Astrocyte (in vitro differentiated cells and primary cell): Measurements from ENCODE around the gene METTL21C. TPM values are rescaled to one million over a fixed set of nuclear protein-coding genes. Genes with fewer than 3 reads are reported as not detected.

Experiments used
- DNase-seq: peaks from one replicate; pipeline ENCODE4 v3.0.0-alpha.2; 2010; ENCODE audit warnings: low read depth
- FAIRE-seq: peaks from 2 replicates; lab custom pipeline; 2011; peaks lifted over from hg19 to GRCh38; lab: Jason Lieb, UNC
- H2AFZ ChIP-seq: 2 replicates; pipeline ENCODE4 v1.6.0; 2012; ENCODE audit warnings: low read depth, low read length, inconsistent platforms
- H3K27ac ChIP-seq: 2 replicates; pipeline ENCODE4 v1.5.1; 2011; ENCODE audit warnings: low read depth, low read length, inconsistent platforms
- H3K27me3 ChIP-seq: 2 replicates; pipeline ENCODE4 v1.6.0; 2011; ENCODE audit warnings: low read length, inconsistent platforms; ENCODE audit not compliant: insufficient read depth
- H3K36me3 ChIP-seq: 2 replicates; pipeline ENCODE4 v1.5.1; 2011; ENCODE audit warnings: low read length, inconsistent platforms; ENCODE audit not compliant: insufficient read depth
- H3K4me1 ChIP-seq: 2 replicates; pipeline ENCODE4 v1.5.1; 2011; ENCODE audit warnings: low read length, inconsistent platforms; ENCODE audit not compliant: insufficient read depth
- H3K4me2 ChIP-seq: 2 replicates; pipeline ENCODE4 v1.6.0; 2012; ENCODE audit warnings: low read length, inconsistent platforms
- H3K4me3 ChIP-seq: 2 replicates; pipeline ENCODE4 v1.5.1; 2011; ENCODE audit warnings: low read depth, mild to moderate bottlenecking, low read length, inconsistent platforms; ENCODE audit not compliant: insufficient read depth
- H3K79me2 ChIP-seq: 2 replicates; pipeline ENCODE4 v1.6.0; 2012; ENCODE audit warnings: mild to moderate bottlenecking, low read length, inconsistent platforms; ENCODE audit not compliant: insufficient read depth
- H3K9ac ChIP-seq: 2 replicates; pipeline ENCODE4 v1.6.0; 2012; ENCODE audit warnings: mild to moderate bottlenecking, low read length, inconsistent platforms
- H3K9me3 ChIP-seq: 2 replicates; pipeline ENCODE4 v1.5.1; 2012; ENCODE audit warnings: low read depth, mild to moderate bottlenecking, low read length, inconsistent platforms; ENCODE audit not compliant: insufficient read depth
- H4K20me1 ChIP-seq: 2 replicates; pipeline ENCODE4 v1.6.0; 2012; ENCODE audit warnings: low read length, inconsistent platforms; ENCODE audit not compliant: insufficient read depth
- H3K27ac Mint-ChIP-seq: one replicate; pipeline ENCODE4 v1.8.0; 2021; ENCODE audit warnings: mild to moderate bottlenecking, mixed read lengths; ENCODE audit not compliant: unreplicated experiment
- H3K27me3 Mint-ChIP-seq: one replicate; pipeline ENCODE4 v1.8.0; 2021; ENCODE audit warnings: low read depth, mixed read lengths; ENCODE audit not compliant: unreplicated experiment
- H3K36me3 Mint-ChIP-seq: one replicate; pipeline ENCODE4 v1.8.0; 2021; ENCODE audit warnings: low read depth, mixed read lengths; ENCODE audit not compliant: unreplicated experiment
- H3K4me1 Mint-ChIP-seq: one replicate; pipeline ENCODE4 v1.8.0; 2021; ENCODE audit warnings: low read depth, mixed read lengths; ENCODE audit not compliant: unreplicated experiment
- H3K4me3 Mint-ChIP-seq: one replicate; pipeline ENCODE4 v1.8.0; 2021; ENCODE audit warnings: mild to moderate bottlenecking, moderate library complexity, mixed read lengths; ENCODE audit not compliant: unreplicated experiment
- H3K9me3 Mint-ChIP-seq: one replicate; pipeline ENCODE4 v1.8.0; 2021; ENCODE audit warnings: mild to moderate bottlenecking, mixed read lengths; ENCODE audit not compliant: unreplicated experiment
- CTCF ChIP-seq: IDR thresholded peaks from 2 replicates; pipeline ENCODE4 v1.5.1; 2011; ENCODE audit warnings: low read depth, mild to moderate bottlenecking, inconsistent platforms, low read length, moderate library complexity; ENCODE audit not compliant: insufficient read depth
- EZH2 ChIP-seq: IDR thresholded peaks from 2 replicates; pipeline ENCODE4 v1.6.1; 2012; ENCODE audit warnings: mild to moderate bottlenecking, low read length, inconsistent platforms; ENCODE audit not compliant: insufficient read depth
- total RNA-seq: library from RNA; stranded (reverse); gene quantifications from 2 replicates; pipeline ENCODE4 v1.2.1, GENCODE V29; 2021

Gene METTL21C
- total RNA-seq, 1 donor from 2014 or later = not detected

GRCh38 chr13:102697929-102698648 lies 3.2 kb upstream of the METTL21C start:
- FAIRE-seq (no peak), DNase-seq (no peak)
- Histone ChIP-seq H3K27me3 (peaks cover 3% of the 10 kb centered on the region), H3K4me1 (peaks cover 3% of the 10 kb centered on the region), H3K9ac (no peak overlapping the region), H2AFZ (no peak overlapping the region), H3K27ac (no peak overlapping the region), H3K4me3 (no peak overlapping the region), H3K9me3 (no peaks in the 10 kb centered on the region), H3K79me2 (no peaks in the 10 kb centered on the region), H3K36me3 (no peaks in the 10 kb centered on the region), H4K20me1 (no peaks in the 10 kb centered on the region), H3K4me2 (no peak overlapping the region)
- Mint-ChIP-seq H3K27ac (no peak overlapping the region), H3K4me3 (no peak overlapping the region), H3K36me3 (no peaks in the 10 kb centered on the region), H3K9me3 (no peaks in the 10 kb centered on the region), H3K4me1 (peaks cover 7% of the 10 kb centered on the region), H3K27me3 (peaks cover 8% of the 10 kb centered on the region)
- TF ChIP-seq EZH2 = no peak
- no peak for TF ChIP-seq CTCF

- Mint-ChIP-seq H3K4me3 (no peak overlapping the region), H3K4me1 (peaks cover 7% of the 10 kb centered on the region), H3K9me3 (no peaks in the 10 kb centered on the region), H3K27me3 (peaks cover 8% of the 10 kb centered on the region), H3K27ac (no peak overlapping the region), H3K36me3 (no peaks in the 10 kb centered on the region)
- TF ChIP-seq EZH2 = no peak
- no peak for TF ChIP-seq CTCF
- Histone ChIP-seq H3K4me3 (no peak overlapping the region), H3K36me3 (no peaks in the 10 kb centered on the region), H4K20me1 (no peaks in the 10 kb centered on the region), H3K79me2 (no peaks in the 10 kb centered on the region), H3K27ac (no peak overlapping the region), H3K9me3 (no peaks in the 10 kb centered on the region), H3K4me2 (no peak overlapping the region), H3K27me3 (peaks cover 3% of the 10 kb centered on the region), H3K4me1 (peaks cover 3% of the 10 kb centered on the region), H2AFZ (no peak overlapping the region), H3K9ac (no peak overlapping the region)
- FAIRE-seq (no peak), DNase-seq (no peak)
Observed at GRCh38 chr13:102697264-102697663, 2.4 kb upstream of the METTL21C start.

GRCh38 chr13:102696465-102696864 lies 1.6 kb upstream of the METTL21C start:
- Histone ChIP-seq H3K9me3 (no peaks in the 10 kb centered on the region), H3K27me3 (peaks cover 3% of the 10 kb centered on the region), H3K4me3 (no peak overlapping the region), H3K36me3 (no peaks in the 10 kb centered on the region), H3K4me1 (peaks cover 3% of the 10 kb centered on the region), H4K20me1 (no peaks in the 10 kb centered on the region), H2AFZ (no peak overlapping the region), H3K4me2 (no peak overlapping the region), H3K9ac (no peak overlapping the region), H3K27ac (no peak overlapping the region), H3K79me2 (no peaks in the 10 kb centered on the region)
- TF ChIP-seq CTCF = no peak
- TF ChIP-seq EZH2 = no peak
- DNase-seq = no peak
- H3K4me1 Mint-ChIP-seq = peaks cover 7% of the 10 kb centered on the region
- FAIRE-seq = no peak
- no peaks in the 10 kb centered on the region for H3K9me3 Mint-ChIP-seq
- no peaks in the 10 kb centered on the region for H3K36me3 Mint-ChIP-seq
- H3K27me3 Mint-ChIP-seq = peaks cover 13% of the 10 kb centered on the region
- H3K4me3 Mint-ChIP-seq = no peak overlapping the region
- no peak overlapping the region for H3K27ac Mint-ChIP-seq
